ENCODE results near the gene SLC4A5.
"Not testable (repeated sequence)": the region's sequence is repeated elsewhere in the genome, so short reads cannot be mapped to it uniquely, and the experiment has no call there.

The SLC4A5 gene

DNA sequence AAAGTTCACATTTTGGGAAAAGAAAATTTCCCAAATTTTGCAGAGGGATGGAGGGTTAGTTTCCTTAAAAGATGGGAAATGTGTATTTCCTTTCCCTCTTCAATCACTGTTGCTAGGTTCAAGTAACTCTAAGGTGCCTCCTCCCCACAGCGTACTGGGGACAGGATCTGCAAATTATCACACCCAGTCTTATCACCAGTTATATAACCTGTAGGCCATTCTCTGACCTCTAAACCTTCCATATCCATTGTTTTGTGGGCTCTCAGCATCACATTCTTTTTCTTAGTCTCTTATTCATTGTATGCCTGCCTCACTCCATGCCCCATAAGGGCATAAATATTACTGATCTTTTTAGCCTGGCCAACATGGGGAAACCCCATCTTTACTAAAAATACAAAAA is 148.4 kb downstream of the SLC4A5 start:
- Histone ChIP-seq H3K9me3 (ENCODE audit: insufficient read depth, low read length) (no peaks in the 10 kb centered on the region), H3K27me3 (ENCODE audit: insufficient read depth, insufficient read length) (no peaks in the 10 kb centered on the region), H3K9ac (ENCODE audit: insufficient read length, low read depth) (no peak overlapping the region), H3K4me3 (ENCODE audit: insufficient read length, low read depth) (no peak overlapping the region), H3K36me3 (ENCODE audit: insufficient read depth, insufficient read length, low read length) (peaks cover 3% of the 10 kb centered on the region), H3K4me1 (ENCODE audit: insufficient read depth, insufficient read length) (no peaks in the 10 kb centered on the region)
- DNase-seq (ENCODE audit: low read depth, low spot score), result no peak
- no peak for TF ChIP-seq ZNF274 (IDR thresholded peaks at IDR 0.05; ENCODE audit: low read depth, low read length)
- TF ChIP-seq YY1 (IDR thresholded peaks at IDR 0.05; ENCODE audit: insufficient read depth, insufficient read length), result no peak
- TF ChIP-seq SUZ12 (IDR thresholded peaks at IDR 0.05; ENCODE audit: extremely low read depth, insufficient read depth, insufficient read length), result no peak

DNA sequence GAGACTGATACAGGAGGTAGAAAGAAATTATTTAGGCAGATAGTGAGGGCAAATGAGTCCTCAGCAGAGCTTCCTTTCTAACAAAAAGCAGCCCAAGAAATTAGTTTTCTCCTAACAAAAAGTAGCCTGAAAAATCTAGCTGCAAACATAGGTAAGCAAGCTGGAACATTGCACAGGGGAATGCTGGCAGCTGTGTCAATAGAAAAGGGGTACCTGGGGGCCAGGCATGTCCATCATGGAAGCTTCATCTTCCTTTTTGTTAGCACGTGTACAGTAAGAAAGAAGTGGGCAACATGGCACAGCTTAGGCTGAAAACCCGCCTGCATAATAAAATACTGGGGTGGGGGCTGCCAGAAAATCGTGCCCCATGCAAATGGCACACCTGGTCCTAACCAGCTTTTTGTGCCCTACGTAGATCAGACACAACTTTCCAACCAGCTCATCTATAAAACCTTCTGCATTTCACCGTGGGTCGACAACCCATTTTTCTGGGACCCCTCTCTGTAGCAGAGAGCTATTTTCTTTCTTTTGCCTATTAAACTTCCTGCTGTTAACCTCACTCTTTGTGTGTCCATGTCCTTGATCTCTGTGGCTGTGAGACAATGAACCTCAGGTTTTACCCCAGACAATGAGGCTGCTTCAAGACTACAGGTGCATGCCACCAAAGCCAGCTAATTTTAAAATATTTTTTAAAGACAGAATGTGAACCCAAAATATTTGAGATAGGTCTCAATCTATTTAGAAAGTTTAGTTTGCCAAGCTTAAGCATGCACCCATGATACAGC is 151.4 kb downstream of the SLC4A5 start:
- Histone ChIP-seq H3K27me3 (ENCODE audit: insufficient read depth, insufficient read length) (no peaks in the 10 kb centered on the region), H3K4me1 (ENCODE audit: insufficient read depth, insufficient read length) (no peaks in the 10 kb centered on the region), H3K4me3 (ENCODE audit: insufficient read length, low read depth) (no peak overlapping the region), H3K36me3 (ENCODE audit: insufficient read depth, insufficient read length, low read length) (no peaks in the 10 kb centered on the region), H3K9ac (ENCODE audit: insufficient read length, low read depth) (no peak overlapping the region), H3K9me3 (ENCODE audit: insufficient read depth, low read length) (no peaks in the 10 kb centered on the region)
- no peak for TF ChIP-seq YY1 (IDR thresholded peaks at IDR 0.05; ENCODE audit: insufficient read depth, insufficient read length)
- TF ChIP-seq ZNF274 (IDR thresholded peaks at IDR 0.05; ENCODE audit: low read depth, low read length), result no peak
- no peak for TF ChIP-seq SUZ12 (IDR thresholded peaks at IDR 0.05; ENCODE audit: extremely low read depth, insufficient read depth, insufficient read length)
- no peak for DNase-seq (ENCODE audit: low read depth, low spot score)

DNA sequence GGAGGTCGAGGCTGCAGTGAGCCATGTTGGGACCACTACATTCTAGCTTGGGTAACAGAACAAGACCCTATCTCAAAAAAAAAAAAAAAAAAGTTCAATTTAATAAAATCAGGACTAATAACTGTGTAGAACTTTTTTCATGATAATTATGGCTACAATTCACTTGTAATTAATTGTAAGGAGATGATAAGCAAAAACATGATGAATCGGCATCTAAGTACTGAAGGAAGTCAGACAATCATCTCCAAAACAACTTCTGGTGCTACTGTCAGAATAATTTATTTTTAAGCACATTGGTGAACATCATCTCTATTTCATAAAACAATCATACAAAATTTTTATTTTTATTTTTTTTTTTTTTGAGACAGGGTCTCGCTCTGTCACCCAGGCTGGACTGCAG is 154.5 kb downstream of the SLC4A5 start:
- no peak for DNase-seq (ENCODE audit: low read depth, low spot score)
- Histone ChIP-seq H3K36me3 (ENCODE audit: insufficient read depth, insufficient read length, low read length) (no peaks in the 10 kb centered on the region), H3K4me1 (ENCODE audit: insufficient read depth, insufficient read length) (no peaks in the 10 kb centered on the region), H3K4me3 (ENCODE audit: insufficient read length, low read depth) (no peak overlapping the region), H3K9ac (ENCODE audit: insufficient read length, low read depth) (no peak overlapping the region), H3K9me3 (ENCODE audit: insufficient read depth, low read length) (no peaks in the 10 kb centered on the region), H3K27me3 (ENCODE audit: insufficient read depth, insufficient read length) (no peaks in the 10 kb centered on the region)
- no peak for TF ChIP-seq SUZ12 (IDR thresholded peaks at IDR 0.05; ENCODE audit: extremely low read depth, insufficient read depth, insufficient read length)
- TF ChIP-seq ZNF274 (IDR thresholded peaks at IDR 0.05; ENCODE audit: low read depth, low read length), result no peak
- TF ChIP-seq YY1 (IDR thresholded peaks at IDR 0.05; ENCODE audit: insufficient read depth, insufficient read length), result no peak

DNA sequence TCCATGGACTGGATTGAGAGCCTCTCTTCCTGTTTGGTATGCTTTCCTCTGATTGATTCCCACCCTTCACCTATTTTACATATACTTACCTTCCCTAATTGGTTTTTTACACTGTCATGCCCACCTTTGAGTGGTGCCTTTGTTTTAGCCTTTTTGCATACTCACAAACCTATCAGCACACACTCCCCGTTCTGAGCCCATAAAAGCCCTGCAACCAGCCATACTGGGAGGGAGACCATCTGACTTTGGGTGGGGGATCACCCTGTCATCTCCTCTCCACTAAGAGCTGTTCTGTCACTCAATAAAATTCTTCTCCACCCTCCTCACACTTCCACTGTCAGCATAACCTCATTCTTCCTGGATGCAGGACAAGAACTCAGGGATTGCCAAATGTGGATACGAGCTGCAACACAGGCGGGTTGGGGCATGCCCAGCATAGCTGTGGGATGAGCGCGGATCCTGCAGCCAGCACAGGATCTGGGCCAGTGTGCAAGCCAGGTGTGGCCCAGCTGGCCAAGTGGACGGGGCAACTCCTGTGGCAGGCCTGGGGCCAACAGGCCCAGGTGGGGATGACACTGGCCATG is 155.1 kb downstream of the SLC4A5 start:
- no peak overlapping the region for H3K9ac ChIP-seq (ENCODE audit: insufficient read length, low read depth)
- no peak for DNase-seq (ENCODE audit: low read depth, low spot score)

DNA sequence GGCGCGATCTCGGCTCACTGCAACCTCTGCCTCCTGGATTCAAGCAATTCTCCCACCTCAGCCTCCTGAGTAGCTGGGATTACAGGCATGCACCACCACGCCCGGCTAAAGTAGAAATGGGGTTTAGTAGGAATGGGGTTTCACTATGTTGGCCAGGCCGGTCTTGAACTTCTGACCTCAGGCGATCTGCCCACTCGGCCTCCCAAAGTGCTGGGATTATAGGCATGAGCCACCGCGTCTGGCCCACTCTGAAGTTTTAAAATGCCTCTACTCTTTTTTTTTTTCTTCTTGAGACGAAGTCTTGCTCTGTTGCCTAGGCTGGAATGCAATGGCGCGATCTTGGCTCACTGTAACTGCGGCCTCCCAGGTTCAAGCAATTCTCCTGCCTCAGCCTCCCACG is 156.5 kb downstream of the SLC4A5 start:
- H3K9me3 ChIP-seq (ENCODE audit: insufficient read depth, low read length); DNase-seq (ENCODE audit: low read depth, low spot score); H3K27me3 ChIP-seq (ENCODE audit: insufficient read depth, insufficient read length); H3K36me3 ChIP-seq (ENCODE audit: insufficient read depth, insufficient read length, low read length); H3K4me3 ChIP-seq (ENCODE audit: insufficient read length, low read depth); H3K9ac ChIP-seq (ENCODE audit: insufficient read length, low read depth); H3K4me1 ChIP-seq (ENCODE audit: insufficient read depth, insufficient read length): not testable (repeated sequence)

More for the DNA sequence above, 155.1 kb downstream of the SLC4A5 start:
- Histone ChIP-seq H3K36me3 (ENCODE audit: insufficient read depth, insufficient read length, low read length) (no peaks in the 10 kb centered on the region), H3K4me1 (ENCODE audit: insufficient read depth, insufficient read length) (no peaks in the 10 kb centered on the region), H3K4me3 (ENCODE audit: insufficient read length, low read depth) (no peak overlapping the region), H3K27me3 (ENCODE audit: insufficient read depth, insufficient read length) (no peaks in the 10 kb centered on the region), H3K9me3 (ENCODE audit: insufficient read depth, low read length) (no peaks in the 10 kb centered on the region)
- TF ChIP-seq ZNF274 (IDR thresholded peaks at IDR 0.05; ENCODE audit: low read depth, low read length) (no peak), SUZ12 (IDR thresholded peaks at IDR 0.05; ENCODE audit: extremely low read depth, insufficient read depth, insufficient read length) (no peak), YY1 (IDR thresholded peaks at IDR 0.05; ENCODE audit: insufficient read depth, insufficient read length) (no peak)

- Histone ChIP-seq H3K9ac (ENCODE audit: insufficient read length, low read depth) (no peak overlapping the region), H3K9me3 (ENCODE audit: insufficient read depth, low read length) (no peaks in the 10 kb centered on the region), H3K36me3 (ENCODE audit: insufficient read depth, insufficient read length, low read length) (no peaks in the 10 kb centered on the region), H3K27me3 (ENCODE audit: insufficient read depth, insufficient read length) (no peaks in the 10 kb centered on the region), H3K4me3 (ENCODE audit: insufficient read length, low read depth) (no peak overlapping the region), H3K4me1 (ENCODE audit: insufficient read depth, insufficient read length) (no peaks in the 10 kb centered on the region)
- no peak for DNase-seq (ENCODE audit: low read depth, low spot score)
- TF ChIP-seq ZNF274 (IDR thresholded peaks at IDR 0.05; ENCODE audit: low read depth, low read length) (no peak), YY1 (IDR thresholded peaks at IDR 0.05; ENCODE audit: insufficient read depth, insufficient read length) (no peak), SUZ12 (IDR thresholded peaks at IDR 0.05; ENCODE audit: extremely low read depth, insufficient read depth, insufficient read length) (no peak)
Observed at GRCh38 chr2:74186038-74186437, 157.2 kb downstream of the SLC4A5 start.

DNA sequence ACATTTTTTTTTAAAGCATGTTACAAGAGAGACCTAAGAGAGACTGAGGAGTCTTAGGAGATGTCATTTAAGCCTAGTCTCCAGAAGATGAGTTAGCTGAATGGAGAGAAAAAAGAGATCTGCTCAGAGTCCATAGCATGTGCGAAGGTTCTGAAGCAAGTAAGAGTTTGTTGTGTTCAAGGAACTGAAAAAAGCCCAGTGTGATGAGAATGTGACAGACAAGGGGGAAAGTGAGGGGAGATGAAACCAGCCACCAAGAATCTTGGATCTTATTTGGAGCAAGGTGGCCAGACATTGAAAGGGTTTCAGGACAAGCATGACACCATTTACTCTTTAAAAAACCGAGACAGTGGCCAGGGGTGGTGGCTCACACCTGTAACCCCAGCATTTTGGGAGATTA is 159.3 kb downstream of the SLC4A5 start:
- H3K9me3 ChIP-seq (ENCODE audit: insufficient read depth, low read length), result no peaks in the 10 kb centered on the region
- H3K36me3 ChIP-seq (ENCODE audit: insufficient read depth, insufficient read length, low read length), result no peaks in the 10 kb centered on the region
- DNase-seq (ENCODE audit: low read depth, low spot score), result no peak
- no peaks in the 10 kb centered on the region for H3K27me3 ChIP-seq (ENCODE audit: insufficient read depth, insufficient read length)
- no peak overlapping the region for H3K9ac ChIP-seq (ENCODE audit: insufficient read length, low read depth)
- no peak overlapping the region for H3K4me3 ChIP-seq (ENCODE audit: insufficient read length, low read depth)
- no peaks in the 10 kb centered on the region for H3K4me1 ChIP-seq (ENCODE audit: insufficient read depth, insufficient read length)
- TF ChIP-seq YY1 (IDR thresholded peaks at IDR 0.05; ENCODE audit: insufficient read depth, insufficient read length), result no peak
- no peak for TF ChIP-seq ZNF274 (IDR thresholded peaks at IDR 0.05; ENCODE audit: low read depth, low read length)
- no peak for TF ChIP-seq SUZ12 (IDR thresholded peaks at IDR 0.05; ENCODE audit: extremely low read depth, insufficient read depth, insufficient read length)

All from NT2/D1 (cell line).